ENCODE measurements around the gene ALOXE3.
A peak's percentile ranks its signal among the peaks of the same experiment; 100 is the strongest.
"Not testable (repeated sequence)": the region's sequence is repeated elsewhere in the genome, so short reads cannot be mapped to it uniquely, and the experiment has no call there.

Gene ALOXE3

DNA sequence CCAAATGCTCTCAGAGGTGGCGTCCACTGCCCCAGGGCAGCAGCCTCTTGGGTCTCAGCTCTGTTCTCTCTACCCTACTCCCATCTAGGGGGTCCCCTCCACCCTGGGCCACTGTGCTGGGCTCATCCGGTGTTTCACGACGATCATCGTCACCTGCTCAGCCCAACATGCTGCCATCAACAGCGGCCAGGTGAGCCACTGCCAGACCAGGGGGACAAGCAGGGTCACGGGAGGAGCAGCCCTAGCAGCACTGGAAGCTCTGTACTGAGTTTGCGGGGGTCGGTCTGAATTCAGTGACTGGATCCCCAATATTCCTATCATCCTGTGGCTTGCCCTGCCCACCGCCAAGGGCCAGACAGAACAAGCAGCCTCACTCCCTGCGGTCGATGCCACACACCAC, 46.8 kb downstream of the ALOXE3 start:
- DNase-seq (ENCODE audit: low read depth) = no peak

DNA sequence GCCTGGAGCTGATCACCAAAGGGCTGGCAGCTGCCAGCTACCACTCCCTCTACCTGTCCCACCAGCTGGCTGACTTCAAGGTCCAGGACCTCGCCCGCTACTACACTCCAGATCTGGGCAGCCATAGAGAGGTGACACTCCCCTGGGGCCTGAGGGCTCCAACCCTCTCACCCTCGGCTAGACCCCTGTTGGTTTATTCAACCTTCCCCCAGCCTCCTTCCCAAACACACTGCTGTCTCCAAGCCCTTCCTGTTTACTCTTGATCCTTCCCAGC, 48.8 kb downstream of the ALOXE3 start:
- no peak for DNase-seq (ENCODE audit: low read depth)

DNA sequence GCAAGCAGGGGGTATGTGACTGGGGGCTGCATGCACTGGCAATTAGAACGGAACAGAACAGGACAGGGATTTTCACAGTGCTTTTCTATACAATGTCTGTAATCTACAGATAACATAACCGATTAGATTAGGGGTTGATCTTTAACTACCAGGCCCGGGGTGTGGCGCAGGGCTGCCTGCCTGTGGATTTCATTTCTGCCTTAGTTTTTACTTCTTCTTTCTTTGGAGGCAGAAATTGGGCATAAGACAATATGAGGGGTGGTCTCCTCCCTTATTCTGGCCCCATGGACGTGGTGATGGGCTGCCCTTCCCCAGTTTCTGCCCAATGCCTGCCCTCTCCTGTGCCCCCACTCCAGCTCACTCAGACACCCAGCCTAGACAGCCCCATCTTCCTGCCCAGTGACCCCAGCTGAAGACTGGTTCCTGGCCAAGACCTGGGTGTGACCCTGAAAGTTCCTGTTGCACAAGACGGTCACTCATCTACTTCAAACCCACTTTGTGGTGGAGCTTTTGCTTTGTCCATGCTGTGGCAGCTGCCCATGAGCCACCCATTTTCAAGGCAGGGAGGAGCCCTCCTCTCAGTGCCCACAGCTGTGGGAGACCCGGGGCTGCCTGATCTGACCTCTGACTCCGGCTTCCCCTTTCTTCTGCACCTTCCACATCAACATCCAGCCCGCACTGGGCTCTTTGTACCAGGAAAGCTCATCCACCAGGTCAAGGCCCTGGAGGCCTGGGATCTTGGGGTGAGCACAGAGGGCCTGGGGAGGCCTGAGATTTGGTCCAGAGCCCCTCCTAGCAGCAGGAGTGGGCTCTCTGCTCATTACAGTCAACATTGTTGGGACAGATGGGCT, 49.4 kb downstream of the ALOXE3 start:
- no peak for DNase-seq (ENCODE audit: low read depth)

DNA sequence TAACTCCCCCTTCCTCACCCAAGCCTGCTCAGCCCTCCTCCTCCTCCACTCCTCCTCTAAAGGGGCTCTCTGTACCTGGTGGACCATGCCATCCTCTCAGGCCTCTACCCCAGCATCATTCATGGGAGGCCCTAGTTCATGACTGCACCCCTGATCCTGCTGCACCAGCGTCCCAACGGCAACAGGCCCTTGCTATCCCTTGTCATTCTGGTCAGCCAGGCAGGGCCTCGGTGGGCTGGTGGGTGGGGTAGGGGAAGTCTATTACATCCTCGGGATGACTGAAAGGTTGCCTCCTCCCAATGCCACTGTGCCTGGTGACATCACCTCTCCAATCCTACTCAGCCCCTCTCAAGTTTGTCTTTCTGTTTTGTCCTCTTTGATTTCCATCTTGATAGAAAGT, 50.5 kb downstream of the ALOXE3 start:
- DNase-seq (ENCODE audit: low read depth) = no peak

DNA sequence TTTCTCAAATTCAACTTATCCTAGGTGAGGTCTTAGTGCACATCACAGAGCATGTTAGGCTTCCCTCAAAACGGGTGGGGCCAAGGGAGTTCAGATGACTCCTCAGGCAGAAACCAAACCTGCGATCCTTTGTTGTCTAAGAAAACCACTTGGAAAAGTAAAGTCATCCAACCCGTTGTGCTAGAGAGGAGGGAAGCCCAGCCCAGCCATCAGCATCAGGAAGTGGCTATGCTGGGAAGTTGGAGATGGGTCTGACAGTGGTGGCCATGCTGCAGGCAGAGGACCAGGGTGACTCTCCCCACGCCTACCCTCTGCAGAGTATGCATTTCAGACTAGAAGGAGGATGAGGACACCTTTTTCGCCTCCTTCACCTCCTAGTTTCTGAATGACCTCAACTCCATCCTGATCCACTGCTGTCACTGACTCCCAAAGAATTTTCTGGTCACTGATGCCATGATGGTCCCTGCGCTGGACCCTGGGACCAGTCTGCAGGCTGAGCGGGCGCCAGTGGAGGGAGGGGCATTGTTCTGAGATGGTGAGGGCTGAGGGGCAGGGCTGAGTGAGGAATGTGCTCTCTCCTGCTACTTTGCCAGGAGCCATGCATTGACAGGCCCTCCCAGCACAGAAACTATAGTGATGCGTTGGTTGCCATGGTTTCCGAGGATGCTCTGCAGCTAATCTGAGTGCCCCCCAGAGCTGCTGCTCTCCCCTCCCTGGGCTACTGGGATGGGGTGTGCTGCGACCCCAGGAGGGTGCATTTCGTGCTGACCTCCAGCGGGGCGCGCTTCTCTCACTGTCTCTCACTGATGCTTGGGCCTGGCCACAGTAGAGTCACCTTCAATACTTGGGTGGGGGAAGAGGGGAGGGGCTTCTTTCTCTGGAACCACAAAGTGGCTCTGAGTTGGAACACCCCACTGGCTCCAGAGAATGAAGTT, 51.2 kb downstream of the ALOXE3 start:
- DNase-seq (ENCODE audit: low read depth) = no peak

DNA sequence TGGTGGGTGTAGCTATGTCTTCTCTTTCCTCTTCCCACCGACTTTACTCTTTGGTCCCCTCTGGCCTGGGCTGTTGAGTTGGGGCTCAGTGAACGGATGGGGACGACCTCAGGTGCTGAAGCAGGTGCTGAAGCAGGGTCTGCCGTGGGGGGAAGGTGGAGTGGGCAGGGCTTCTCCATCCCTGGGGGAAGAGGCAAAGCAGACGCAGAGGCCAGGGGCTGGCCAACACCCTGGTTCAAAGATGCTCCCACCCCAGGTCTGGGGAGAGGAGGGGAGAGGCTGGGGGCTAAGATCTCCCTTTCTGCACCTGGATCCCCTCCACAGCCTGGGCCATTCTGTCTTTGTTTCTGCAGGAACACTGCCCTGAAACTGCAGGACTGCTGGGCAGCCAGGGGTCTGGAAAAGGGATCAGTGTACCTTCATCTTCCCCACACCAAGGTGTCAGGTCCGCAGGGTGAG, 53.7 kb downstream of the ALOXE3 start:
- DNase-seq (ENCODE audit: low read depth) = no peak

DNA sequence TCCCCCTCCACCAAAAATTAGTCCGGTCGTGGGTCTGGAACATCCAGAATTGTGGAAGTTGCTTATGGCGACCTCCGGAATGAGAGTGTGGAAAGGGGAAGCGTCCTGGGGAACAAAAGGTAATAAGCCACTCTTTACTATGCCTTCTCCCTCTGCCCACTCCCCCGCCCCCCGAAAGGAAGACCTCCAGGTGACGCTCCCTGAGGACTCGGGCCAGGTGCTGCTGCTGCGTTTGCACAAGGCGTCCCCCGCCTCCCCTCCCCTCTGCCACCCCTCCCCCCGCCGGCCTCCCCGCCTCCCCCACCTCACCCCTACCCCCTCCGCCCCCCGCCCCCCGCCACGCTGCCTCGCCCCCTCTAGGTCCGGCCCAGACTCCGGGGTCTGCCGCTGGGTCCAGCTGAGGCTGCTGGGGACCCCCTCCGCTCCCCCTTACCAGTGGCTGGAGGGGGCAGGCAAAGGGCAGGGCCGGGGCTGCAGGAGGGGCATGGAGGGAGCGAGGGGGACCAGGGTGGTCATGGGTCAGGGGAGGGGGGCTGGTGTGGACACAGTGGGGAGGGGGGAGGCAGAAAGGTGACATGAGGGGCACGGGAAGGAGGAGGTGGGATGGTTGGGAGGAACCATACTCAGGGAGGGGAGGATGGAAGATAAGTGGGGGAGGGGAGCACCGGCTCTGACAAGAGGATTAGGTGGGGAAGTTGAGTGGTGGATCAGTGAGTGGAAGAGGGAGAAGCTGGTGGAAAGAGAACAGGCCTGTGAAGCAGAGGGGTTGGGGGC, 54.4 kb downstream of the ALOXE3 start:
- no peak for DNase-seq (ENCODE audit: low read depth)

DNA sequence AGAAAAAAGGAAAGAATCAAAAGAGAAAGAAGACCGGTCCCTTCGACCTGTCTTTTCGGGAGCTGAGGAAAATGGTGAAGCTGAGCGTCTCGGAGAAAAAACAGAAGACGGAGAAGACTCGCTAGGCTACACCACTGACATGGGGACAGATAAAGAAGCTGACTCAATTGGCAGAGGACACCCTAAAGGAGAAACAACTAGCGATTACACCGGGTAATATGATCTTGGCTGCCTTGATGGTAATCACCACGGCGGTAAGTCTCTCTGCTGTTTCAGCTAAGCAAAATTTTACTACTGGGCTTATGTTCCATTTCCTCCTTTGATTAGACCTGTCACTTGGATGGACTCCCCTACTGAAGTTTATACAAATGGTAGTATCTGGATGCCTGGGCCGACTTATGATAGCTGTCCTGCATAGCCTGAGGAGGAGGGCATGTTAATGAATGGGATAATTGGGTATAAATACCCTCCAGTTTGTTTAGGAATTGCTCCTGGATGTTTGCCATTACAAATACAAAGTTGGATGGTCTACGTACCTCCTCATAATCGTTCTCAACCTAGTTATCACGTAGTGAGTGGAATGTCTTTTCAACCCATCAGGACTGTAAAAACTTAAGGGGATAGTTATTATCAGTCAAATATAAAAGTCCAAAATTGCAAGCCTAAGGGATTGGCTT, 55.4 kb downstream of the ALOXE3 start:
- DNase-seq (ENCODE audit: low read depth) = no peak

DNA sequence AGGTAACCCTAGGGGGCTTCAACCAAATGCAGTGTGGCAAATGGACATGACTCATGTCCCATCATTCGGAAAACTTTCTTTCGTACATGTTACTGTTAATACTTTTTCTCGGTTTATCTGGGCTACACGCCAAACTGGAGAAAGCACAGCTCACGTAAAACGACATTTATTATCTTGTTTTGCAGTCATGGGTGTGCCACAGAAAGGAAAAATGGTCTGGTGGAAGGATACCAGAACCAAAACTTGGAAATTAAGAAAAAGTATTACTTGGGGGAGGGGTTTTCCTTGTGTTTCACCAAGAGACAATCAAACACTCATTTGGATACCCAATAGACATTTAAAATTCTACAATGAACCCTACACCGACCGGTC, 55.9 kb downstream of the ALOXE3 start:
- no peak for DNase-seq (ENCODE audit: low read depth)

DNA sequence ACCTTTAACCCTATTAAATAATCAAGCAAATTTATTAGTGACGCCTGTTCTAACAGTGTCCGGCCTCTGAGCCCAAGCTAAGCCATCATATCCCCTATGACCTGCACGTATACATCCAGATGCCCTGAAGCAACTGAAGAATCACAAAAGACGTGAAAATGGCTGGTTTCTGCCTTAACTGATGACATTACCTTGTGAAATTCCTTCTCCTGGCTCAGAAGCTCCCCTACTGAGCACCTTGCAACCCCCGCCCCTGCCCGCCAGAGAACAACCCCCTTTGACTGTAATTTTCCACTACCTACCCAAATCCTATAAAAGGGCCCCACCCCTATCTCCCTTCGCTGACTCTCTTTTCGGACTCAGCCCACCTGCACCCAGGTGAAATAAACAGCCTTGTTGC, 56.5 kb downstream of the ALOXE3 start:
- DNase-seq (ENCODE audit: low read depth) = not testable (repeated sequence)

DNA sequence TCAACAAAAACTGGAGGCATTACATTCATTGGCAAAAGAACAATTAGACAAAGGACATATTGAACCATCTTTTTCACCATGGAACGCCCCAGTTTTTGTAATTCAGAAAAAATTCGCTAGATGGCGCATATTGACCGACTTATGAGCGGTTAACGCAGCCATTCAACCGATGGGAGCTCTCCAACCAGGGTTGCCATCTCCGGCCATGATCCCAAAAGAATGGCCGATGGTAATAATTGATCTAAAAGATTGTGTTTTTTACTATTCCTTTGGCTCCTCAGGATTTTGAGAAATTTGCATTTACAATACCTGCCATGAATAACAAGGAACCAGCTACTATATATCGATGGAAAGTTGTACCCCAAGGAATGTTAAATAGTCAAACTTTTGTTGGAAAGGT, 58.0 kb downstream of the ALOXE3 start:
- DNase-seq (ENCODE audit: low read depth) = peak; percentile 59

DNA sequence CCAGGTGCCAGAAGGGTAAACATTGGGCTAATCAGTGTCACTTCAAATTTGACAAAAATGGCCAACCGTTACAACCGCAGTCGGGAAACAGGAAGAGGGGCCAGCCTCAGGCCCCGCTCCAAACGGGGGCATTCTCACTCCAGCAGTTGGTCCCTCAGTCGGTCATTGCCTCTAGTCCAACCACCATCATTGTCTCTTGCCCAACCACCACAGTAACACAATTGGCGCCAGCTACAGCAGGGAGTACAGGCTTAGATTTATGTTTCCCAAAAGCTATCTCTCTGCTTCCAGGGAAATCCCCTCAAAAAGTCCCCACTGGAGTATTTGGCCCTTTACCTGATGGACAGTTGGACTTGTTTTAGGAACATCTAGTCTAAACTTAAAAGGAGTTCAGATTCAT, 59.2 kb downstream of the ALOXE3 start:
- no peak for DNase-seq (ENCODE audit: low read depth)

DNA sequence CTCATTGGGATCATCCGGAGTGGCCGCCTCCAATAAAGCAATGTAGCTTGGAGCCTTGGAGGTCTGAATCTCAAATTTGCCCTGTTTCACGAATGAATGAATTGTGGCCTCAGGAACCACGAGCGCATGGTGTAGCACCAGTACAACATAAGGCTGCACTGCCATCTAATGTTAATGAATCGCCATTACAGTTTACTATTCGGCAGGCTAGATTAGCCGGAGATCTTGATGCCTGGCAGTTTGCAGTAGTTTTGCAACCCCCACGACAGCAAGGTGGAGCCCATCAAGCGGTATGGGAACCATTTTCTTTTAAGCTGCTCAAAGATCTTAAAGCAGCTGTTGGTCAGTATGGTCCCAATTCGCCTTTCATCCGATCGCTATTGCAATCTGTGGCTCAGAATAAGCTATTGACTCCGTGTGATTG, 60.6 kb downstream of the ALOXE3 start:
- DNase-seq (ENCODE audit: low read depth) = no peak

DNA sequence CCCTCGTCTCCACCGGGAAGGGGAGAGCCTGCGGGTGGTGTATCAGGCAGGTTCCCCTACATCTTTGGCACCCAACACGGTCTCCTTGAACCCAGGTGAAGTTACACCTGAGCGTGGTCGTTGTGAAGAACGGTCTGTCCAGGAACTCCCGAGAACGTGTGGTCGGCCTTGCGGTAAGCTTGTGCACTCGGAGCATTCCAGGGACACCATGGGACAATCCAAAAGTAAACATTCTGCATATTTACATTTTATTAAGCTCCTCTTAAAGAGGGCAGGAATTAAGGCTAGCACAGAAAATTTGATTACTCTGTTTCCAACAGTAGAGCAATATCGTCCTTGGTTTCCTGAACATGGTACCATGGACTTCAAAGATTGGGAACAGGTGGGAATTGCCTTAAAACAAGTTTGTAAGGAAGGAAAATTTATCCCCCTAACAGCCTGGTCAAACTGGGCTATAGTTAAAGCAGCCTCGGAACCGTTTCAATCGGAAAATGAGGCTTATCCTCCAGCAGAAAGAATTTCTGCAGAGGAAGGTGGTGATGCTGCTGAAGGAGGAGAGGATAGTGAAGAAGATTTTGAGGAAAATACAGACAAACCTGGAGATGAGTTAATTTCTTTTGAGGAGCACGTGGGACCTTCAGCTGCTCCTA, 61.2 kb downstream of the ALOXE3 start:
- no peak for DNase-seq (ENCODE audit: low read depth)

DNA sequence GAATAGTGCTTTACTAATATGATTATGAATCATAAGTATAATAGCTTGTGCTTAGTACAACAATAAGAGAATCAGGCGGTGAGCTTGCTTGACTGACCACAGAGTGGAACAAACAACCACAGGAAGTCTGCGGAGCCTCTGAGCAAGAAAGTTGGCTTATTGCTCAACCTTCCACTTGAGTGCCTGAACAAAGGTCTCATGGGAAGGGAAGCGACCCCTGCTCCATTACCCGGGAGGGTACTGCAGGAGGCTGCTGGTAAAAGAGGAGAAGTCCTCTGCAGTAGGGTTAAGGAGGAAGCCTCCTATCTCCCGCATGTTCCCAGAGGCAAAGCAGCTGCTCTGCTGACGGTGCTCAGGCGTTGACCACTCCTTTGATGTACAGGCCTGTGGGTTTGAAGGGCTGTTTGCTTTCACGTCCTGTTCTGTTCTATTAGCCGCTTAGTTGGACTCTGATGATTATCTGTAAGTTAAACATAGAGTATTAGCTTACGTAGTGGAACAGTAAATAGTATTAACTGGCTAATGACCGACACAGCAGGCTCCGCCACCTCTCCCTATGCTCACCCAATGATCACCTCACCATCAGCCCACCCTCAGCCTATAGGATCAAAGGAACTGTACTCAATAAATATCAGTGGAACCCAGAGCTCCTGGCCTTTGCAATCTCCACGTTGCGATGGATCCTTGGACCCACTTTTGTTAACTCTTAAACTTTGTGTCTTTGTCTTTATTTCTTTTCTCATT, 61.9 kb downstream of the ALOXE3 start:
- DNase-seq (ENCODE audit: low read depth) = no peak

DNA sequence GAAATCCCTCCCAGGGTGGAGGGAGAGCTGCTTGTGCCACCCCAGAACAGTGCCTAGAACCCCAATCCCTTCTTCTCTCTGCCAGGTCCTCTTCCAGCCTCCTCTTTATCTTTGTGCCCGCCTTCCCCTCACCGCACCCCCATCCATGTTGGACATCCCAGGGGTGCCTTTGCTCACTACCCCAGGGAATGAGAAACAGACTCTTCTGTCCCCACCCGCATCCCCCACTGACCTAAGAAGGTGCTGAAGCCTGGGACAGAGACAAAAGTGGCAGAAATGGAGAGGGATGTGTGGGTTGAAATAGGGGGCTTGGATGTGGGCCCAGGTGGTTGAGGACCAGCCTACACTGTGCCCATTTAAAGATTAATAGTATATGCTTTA, 62.5 kb downstream of the ALOXE3 start:
- no peak for DNase-seq (ENCODE audit: low read depth)

DNA sequence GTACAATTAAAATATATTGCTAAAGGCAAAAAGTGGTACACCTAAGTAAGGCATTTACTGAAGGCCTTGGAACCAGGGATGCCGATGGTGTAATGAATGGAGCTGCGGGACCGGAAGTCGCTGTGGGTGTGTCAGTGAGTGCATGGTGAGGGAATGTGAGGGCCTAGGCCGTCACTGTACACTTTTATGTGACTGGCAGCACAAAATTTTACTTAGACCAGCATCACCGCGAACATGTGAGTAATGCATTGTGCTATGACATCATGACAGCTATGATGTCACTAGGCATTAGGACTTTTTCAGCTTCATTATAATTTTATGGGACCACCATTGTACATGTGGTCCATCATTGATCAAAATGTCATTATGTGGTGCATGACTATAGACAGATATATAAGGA, 64.7 kb downstream of the ALOXE3 start:
- DNase-seq (ENCODE audit: low read depth) = no peak

DNA sequence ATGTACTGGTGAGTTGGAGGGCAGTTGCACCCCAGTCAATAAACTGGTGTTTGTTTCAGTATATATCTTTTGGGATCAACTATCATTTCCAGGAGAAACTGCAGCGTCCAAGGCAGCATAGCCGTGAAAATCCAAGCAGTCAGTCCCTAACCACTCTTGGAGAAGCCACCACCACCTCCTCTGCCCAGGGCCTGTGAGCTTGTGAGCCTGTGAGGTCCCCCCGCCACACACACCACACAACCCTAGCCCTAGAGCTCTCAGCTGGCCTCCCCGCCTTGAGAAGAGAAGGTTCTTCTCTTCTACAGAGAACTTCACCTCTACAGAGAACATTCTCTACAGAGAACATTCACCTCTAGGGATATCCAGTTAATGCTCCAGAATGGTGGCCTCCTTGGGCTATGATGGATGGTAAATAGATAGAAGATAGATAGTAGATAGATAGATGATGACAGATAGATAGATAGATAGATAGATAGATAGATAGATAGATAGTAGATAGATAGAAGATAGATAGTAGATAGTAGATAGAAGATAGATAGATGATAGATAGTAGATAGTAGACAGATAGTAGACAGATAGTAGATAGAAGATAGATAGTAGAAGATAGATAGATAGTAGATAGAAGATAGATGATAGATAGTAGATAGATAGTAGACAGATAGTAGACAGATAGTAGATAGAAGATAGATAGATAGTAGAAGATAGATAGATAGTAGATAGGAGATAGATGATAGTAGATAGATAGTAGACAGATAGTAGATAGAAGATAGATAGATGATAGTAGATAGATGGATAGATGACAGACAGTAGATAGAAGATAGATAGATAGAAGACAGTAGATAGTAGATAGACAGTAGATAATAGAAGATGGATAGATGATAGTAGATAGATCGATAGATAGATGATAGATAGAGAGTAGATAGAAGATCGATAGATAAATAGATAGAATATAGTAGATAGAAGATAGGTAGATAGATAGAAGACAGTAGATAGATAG, 65.8 kb downstream of the ALOXE3 start:
- no peak for DNase-seq (ENCODE audit: low read depth)

DNA sequence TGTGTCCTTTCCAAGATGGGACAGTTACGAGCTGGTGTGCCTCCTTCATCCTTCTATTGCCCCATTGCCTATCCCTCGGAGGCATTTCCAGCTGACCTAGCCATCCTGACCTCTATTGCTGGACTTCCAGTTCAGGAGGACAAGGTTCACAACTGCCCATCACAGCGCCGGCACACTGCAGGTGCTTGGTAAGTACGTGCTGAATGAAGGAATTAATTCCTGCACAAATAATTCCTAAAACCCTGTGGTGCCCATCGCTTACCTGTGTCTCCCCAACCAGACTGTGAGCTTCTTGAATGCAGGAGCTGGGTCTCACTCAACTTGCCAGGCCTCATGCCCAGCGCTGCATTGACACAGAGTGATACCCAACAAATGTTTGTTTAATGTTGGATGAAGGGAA, 66.5 kb downstream of the ALOXE3 start:
- DNase-seq (ENCODE audit: low read depth) = no peak

DNA sequence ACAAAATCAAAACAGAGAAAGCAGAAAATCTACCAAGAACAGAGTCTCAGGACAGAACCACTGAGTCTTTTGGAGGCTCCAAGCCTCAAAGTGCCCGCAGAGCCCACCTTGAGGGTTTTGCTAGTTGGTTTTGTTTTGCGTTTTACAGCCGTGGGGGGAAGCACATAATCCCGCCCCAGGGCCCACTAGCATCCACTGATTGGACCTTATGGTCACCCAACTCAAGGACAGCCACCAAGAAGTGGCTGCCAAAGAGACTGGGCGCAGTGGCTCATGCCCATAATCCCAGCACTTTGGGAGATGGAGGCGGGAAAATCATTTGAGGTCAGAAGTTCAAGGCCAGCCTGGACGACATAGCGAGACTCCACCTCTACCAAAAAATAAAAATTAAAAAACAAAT, 69.6 kb downstream of the ALOXE3 start:
- DNase-seq (ENCODE audit: low read depth) = no peak
